Activated CD4-positive, alpha-beta T cell treated with anti-CD3 and anti-CD28 coated beads, Interleukin-2, amount 10 ng/mL, durations not matched to agents 24 days and 14 days (primary cell): ENCODE results near the gene SSB. TPM values are rescaled to one million over a fixed set of nuclear protein-coding genes. Genes with fewer than 3 reads are reported as not detected.

Experiments
- DNase-seq: peaks from one replicate; pipeline ENCODE4 v3.0.0; 2022
- H3K27ac Mint-ChIP-seq: one replicate; pipeline ENCODE4 v1.8.0; 2022; ENCODE audit warnings: mild to moderate bottlenecking, mixed read lengths
- H3K27me3 Mint-ChIP-seq: one replicate; pipeline ENCODE4 v1.8.0; 2022; ENCODE audit warnings: mixed read lengths
- H3K36me3 Mint-ChIP-seq: one replicate; pipeline ENCODE4 v1.8.0; 2022; ENCODE audit warnings: low read depth, mild to moderate bottlenecking, mixed read lengths
- H3K4me1 Mint-ChIP-seq: one replicate; pipeline ENCODE4 v1.8.0; 2021; ENCODE audit warnings: mixed read lengths
- H3K4me3 Mint-ChIP-seq: one replicate; pipeline ENCODE4 v1.8.0; 2022; ENCODE audit warnings: mild to moderate bottlenecking, moderate library complexity, mixed read lengths
- H3K9me3 Mint-ChIP-seq: one replicate; pipeline ENCODE4 v1.8.0; 2021; ENCODE audit warnings: mixed read lengths
- intact Hi-C: fragments of 100-400 bp; cut with micrococcal nuclease; formaldehyde crosslinking; loops from one replicate; pipeline ENCODE4 v1.15.1; 2023
- total RNA-seq: library from RNA; stranded (reverse); gene quantifications from 2 replicates; pipeline ENCODE4 v1.2.3, GENCODE V29; 2022

The SSB gene
- total RNA-seq, 1 donor from 2014 or later: 113 TPM

- peaks cover 15% of the 10 kb centered on the region for H3K4me1 Mint-ChIP-seq
- no peaks in the 10 kb centered on the region for H3K36me3 Mint-ChIP-seq
- H3K9me3 Mint-ChIP-seq: no peaks in the 10 kb centered on the region
- H3K4me3 Mint-ChIP-seq: no peak overlapping the region
- peaks cover 17% of the 10 kb centered on the region for H3K27me3 Mint-ChIP-seq
- intact Hi-C loops: no loop called here
- DNase-seq: no peak
- no peak overlapping the region for H3K27ac Mint-ChIP-seq
Observed at GRCh38 chr2:169771021-169771420, 27.6 kb upstream of the SSB start.

DNA sequence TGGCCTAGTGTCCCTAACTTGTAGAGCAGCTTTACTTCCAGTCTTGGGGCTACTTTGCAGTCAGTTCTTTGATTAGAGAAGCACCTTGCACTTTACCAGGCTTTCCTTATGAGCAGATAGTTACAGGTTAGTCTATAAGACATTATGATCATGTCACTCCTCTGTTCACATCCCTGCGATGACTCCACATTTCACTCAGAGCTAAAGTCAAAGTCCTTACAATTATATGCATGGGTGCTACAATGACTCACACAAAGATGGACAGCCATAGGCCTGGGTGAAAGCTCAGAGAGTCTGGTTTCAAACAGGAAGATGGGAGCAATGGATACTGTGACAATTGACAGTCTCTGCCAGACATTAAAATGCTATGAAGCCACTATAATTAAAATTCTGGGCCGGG lies 27.1 kb upstream of the SSB start:
- H3K4me3 Mint-ChIP-seq: no peak overlapping the region
- peaks cover 14% of the 10 kb centered on the region for H3K4me1 Mint-ChIP-seq
- no peak for DNase-seq
- peaks cover 15% of the 10 kb centered on the region for H3K27me3 Mint-ChIP-seq
- intact Hi-C loops: no loop called here
- no peaks in the 10 kb centered on the region for H3K9me3 Mint-ChIP-seq
- no peak overlapping the region for H3K27ac Mint-ChIP-seq
- H3K36me3 Mint-ChIP-seq: no peaks in the 10 kb centered on the region

- Mint-ChIP-seq H3K4me1 (peaks cover 6% of the 10 kb centered on the region), H3K36me3 (no peaks in the 10 kb centered on the region), H3K9me3 (no peaks in the 10 kb centered on the region), H3K27me3 (peaks cover 11% of the 10 kb centered on the region), H3K4me3 (no peak overlapping the region), H3K27ac (no peak overlapping the region)
- intact Hi-C loops: no loop called here
- DNase-seq: no peak
Observed at GRCh38 chr2:169772651-169773050, 26.0 kb upstream of the SSB start.

GRCh38 chr2:169775354-169775753 lies 23.3 kb upstream of the SSB start:
- H3K27me3 Mint-ChIP-seq: peaks cover 4% of the 10 kb centered on the region
- no peaks in the 10 kb centered on the region for H3K9me3 Mint-ChIP-seq
- H3K27ac Mint-ChIP-seq: no peak overlapping the region
- H3K4me3 Mint-ChIP-seq: no peak overlapping the region
- H3K4me1 Mint-ChIP-seq: peaks cover 6% of the 10 kb centered on the region
- DNase-seq: no peak
- H3K36me3 Mint-ChIP-seq: no peaks in the 10 kb centered on the region
- intact Hi-C loops: no loop called here

DNA sequence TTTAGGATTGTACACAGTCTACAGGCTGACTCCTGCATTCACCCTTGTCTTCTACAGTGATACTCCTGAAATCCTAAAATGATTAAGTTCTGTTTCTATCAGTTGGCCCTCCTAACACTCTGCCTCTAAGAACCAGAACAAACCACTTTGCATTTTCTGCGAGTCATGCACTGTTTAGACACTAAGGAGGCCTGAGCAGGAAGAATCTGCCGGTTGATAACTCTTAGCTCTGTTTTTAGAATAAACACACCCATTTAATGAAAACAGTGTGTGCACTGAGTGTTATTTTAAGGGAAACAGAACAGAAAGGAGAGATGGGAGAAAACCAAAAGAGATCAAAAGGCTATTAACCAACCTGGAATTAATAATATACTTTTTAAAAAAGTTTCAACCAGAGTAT lies 22.9 kb upstream of the SSB start:
- Mint-ChIP-seq H3K4me3 (no peak overlapping the region), H3K36me3 (no peaks in the 10 kb centered on the region), H3K27me3 (peaks cover 3% of the 10 kb centered on the region), H3K9me3 (no peaks in the 10 kb centered on the region), H3K27ac (no peak overlapping the region), H3K4me1 (peaks cover 6% of the 10 kb centered on the region)
- intact Hi-C loops: no loop called here
- DNase-seq: no peak

GRCh38 chr2:169776252-169776761 lies 22.4 kb upstream of the SSB start:
- H3K9me3 Mint-ChIP-seq: no peaks in the 10 kb centered on the region
- H3K27ac Mint-ChIP-seq: no peak overlapping the region
- DNase-seq: no peak
- H3K27me3 Mint-ChIP-seq: peaks cover 2% of the 10 kb centered on the region
- H3K4me1 Mint-ChIP-seq: peaks cover 6% of the 10 kb centered on the region
- no peak overlapping the region for H3K4me3 Mint-ChIP-seq
- no peaks in the 10 kb centered on the region for H3K36me3 Mint-ChIP-seq
- intact Hi-C loops: no loop called here

GRCh38 chr2:169778446-169778845 lies 20.2 kb upstream of the SSB start:
- peaks cover 6% of the 10 kb centered on the region for H3K4me1 Mint-ChIP-seq
- intact Hi-C loops: no loop called here
- no peaks in the 10 kb centered on the region for H3K36me3 Mint-ChIP-seq
- H3K27me3 Mint-ChIP-seq: peaks cover 4% of the 10 kb centered on the region
- H3K27ac Mint-ChIP-seq: no peak overlapping the region
- H3K4me3 Mint-ChIP-seq: no peak overlapping the region
- DNase-seq: no peak
- H3K9me3 Mint-ChIP-seq: no peaks in the 10 kb centered on the region

GRCh38 chr2:169781249-169782013 lies 17.2 kb upstream of the SSB start:
- H3K36me3 Mint-ChIP-seq: no peaks in the 10 kb centered on the region
- intact Hi-C loops: no loop called here
- H3K9me3 Mint-ChIP-seq: no peaks in the 10 kb centered on the region
- H3K4me3 Mint-ChIP-seq: no peak overlapping the region
- peaks cover 3% of the 10 kb centered on the region for H3K4me1 Mint-ChIP-seq
- H3K27ac Mint-ChIP-seq: no peak overlapping the region
- no peak for DNase-seq
- H3K27me3 Mint-ChIP-seq: peaks cover 4% of the 10 kb centered on the region

GRCh38 chr2:169782513-169782912 lies 16.2 kb upstream of the SSB start:
- H3K36me3 Mint-ChIP-seq: no peaks in the 10 kb centered on the region
- H3K9me3 Mint-ChIP-seq: no peaks in the 10 kb centered on the region
- no peak for DNase-seq
- intact Hi-C loops: no loop called here
- H3K4me1 Mint-ChIP-seq: peaks cover 3% of the 10 kb centered on the region
- H3K4me3 Mint-ChIP-seq: no peak overlapping the region
- peaks cover 4% of the 10 kb centered on the region for H3K27me3 Mint-ChIP-seq
- no peak overlapping the region for H3K27ac Mint-ChIP-seq

DNA sequence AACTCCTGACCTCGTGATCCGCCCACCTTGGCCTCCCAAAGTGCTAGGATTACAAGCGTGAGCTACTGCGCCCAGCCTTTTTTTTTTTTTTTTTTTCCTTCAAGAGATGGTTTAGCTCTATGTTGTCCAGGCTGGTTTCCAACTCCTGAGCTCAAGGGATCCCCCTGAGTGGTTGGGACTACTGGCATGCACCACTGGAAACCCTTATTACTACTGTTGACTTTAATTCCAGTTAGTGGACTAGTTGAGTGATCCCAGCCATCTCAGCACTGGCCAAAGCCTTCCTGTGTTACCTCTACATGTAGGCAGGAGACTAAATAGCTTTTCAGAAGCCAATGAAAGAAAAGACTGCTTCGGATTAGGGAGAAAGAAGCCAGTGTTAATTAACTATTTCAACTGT lies 8.1 kb upstream of the SSB start:
- no peaks in the 10 kb centered on the region for H3K9me3 Mint-ChIP-seq
- intact Hi-C loops: no loop called here
- H3K36me3 Mint-ChIP-seq: no peaks in the 10 kb centered on the region
- DNase-seq: no peak
- peaks cover 31% of the 10 kb centered on the region for H3K27me3 Mint-ChIP-seq
- no peak overlapping the region for H3K4me3 Mint-ChIP-seq
- H3K27ac Mint-ChIP-seq: no peak overlapping the region
- peaks cover 5% of the 10 kb centered on the region for H3K4me1 Mint-ChIP-seq

GRCh38 chr2:169795181-169795580 lies 3.5 kb upstream of the SSB start:
- intact Hi-C loops: no loop called here
- no peak overlapping the region for H3K4me3 Mint-ChIP-seq
- peaks cover 10% of the 10 kb centered on the region for H3K4me1 Mint-ChIP-seq
- no peaks in the 10 kb centered on the region for H3K36me3 Mint-ChIP-seq
- H3K9me3 Mint-ChIP-seq: peaks cover 3% of the 10 kb centered on the region
- no peak for DNase-seq
- no peak overlapping the region for H3K27ac Mint-ChIP-seq
- peaks cover 17% of the 10 kb centered on the region for H3K27me3 Mint-ChIP-seq

GRCh38 chr2:169796441-169796840 lies 2.2 kb upstream of the SSB start:
- peaks cover 14% of the 10 kb centered on the region for H3K4me1 Mint-ChIP-seq
- H3K27me3 Mint-ChIP-seq: peaks cover 17% of the 10 kb centered on the region
- intact Hi-C loops: no loop called here
- H3K9me3 Mint-ChIP-seq: peaks cover 3% of the 10 kb centered on the region
- peaks cover 4% of the 10 kb centered on the region for H3K36me3 Mint-ChIP-seq
- no peak for DNase-seq
- H3K27ac Mint-ChIP-seq: no peak overlapping the region
- no peak overlapping the region for H3K4me3 Mint-ChIP-seq

- peak overlapping the region; percentile 66 for H3K4me3 Mint-ChIP-seq
- peaks cover 14% of the 10 kb centered on the region for H3K27me3 Mint-ChIP-seq
- no peak for DNase-seq
- peaks cover 18% of the 10 kb centered on the region for H3K4me1 Mint-ChIP-seq
- intact Hi-C loops: no loop called here
- H3K9me3 Mint-ChIP-seq: peaks cover 3% of the 10 kb centered on the region
- H3K27ac Mint-ChIP-seq: peak overlapping the region; percentile 34
- H3K36me3 Mint-ChIP-seq: peaks cover 11% of the 10 kb centered on the region
Observed at GRCh38 chr2:169797601-169798000, 1.1 kb upstream of the SSB start.

GRCh38 chr2:169798397-169798717 lies 314 bp upstream of the SSB start:
- H3K4me1 Mint-ChIP-seq: peaks cover 20% of the 10 kb centered on the region
- H3K9me3 Mint-ChIP-seq: peaks cover 3% of the 10 kb centered on the region
- peak overlapping the region; percentile 90 for H3K27ac Mint-ChIP-seq
- intact Hi-C loops: loop anchor here (1.0 to 2.0 kb wide), 2 partner anchors 29 to 104 kb away; partner anchors contain the start of genes CFAP210, PHOSPHO2 and UBR3
- peak overlapping the region; percentile 96 for H3K4me3 Mint-ChIP-seq
- H3K27me3 Mint-ChIP-seq: peaks cover 11% of the 10 kb centered on the region
- peaks cover 14% of the 10 kb centered on the region for H3K36me3 Mint-ChIP-seq
- DNase-seq: no peak

GRCh38 chr2:169803480-169803879 lies 4.8 kb downstream of the SSB start:
- no peak for DNase-seq
- Mint-ChIP-seq H3K4me3 (no peak overlapping the region), H3K27me3 (no peaks in the 10 kb centered on the region), H3K36me3 (peaks cover 37% of the 10 kb centered on the region), H3K27ac (no peak overlapping the region), H3K9me3 (no peaks in the 10 kb centered on the region), H3K4me1 (peaks cover 15% of the 10 kb centered on the region)
- intact Hi-C loops: no loop called here
